HepG2 (cell line): ENCODE data around the gene BEST2. TPM values are rescaled to one million over a fixed set of nuclear protein-coding genes. Genes with fewer than 3 reads are reported as not detected.
A peak's percentile ranks its signal among the peaks of the same experiment; 100 is the strongest.

Source experiments
- ARHGAP35 ChIP-seq: sonication (generic); formaldehyde crosslinking; IDR thresholded peaks from 2 replicates; pipeline ENCODE4 v1.9.0; 2022; ENCODE audit warnings: mild to moderate bottlenecking, inconsistent platforms, moderate library complexity, missing genetic modification reagents, borderline replicate concordance
- ELK4 ChIP-seq: sonication (generic); formaldehyde crosslinking; IDR thresholded peaks from 2 replicates; pipeline ENCODE4 v1.9.0; 2021; ENCODE audit warnings: missing genetic modification reagents, borderline replicate concordance
- MTA1 ChIP-seq: sonication (generic); formaldehyde crosslinking; IDR thresholded peaks from 2 replicates; pipeline ENCODE4 v1.4.0; 2020; ENCODE audit warnings: missing genetic modification reagents, mild to moderate bottlenecking, borderline replicate concordance
- NRL ChIP-seq: sonication (generic); formaldehyde crosslinking; IDR thresholded peaks from 2 replicates; pipeline ENCODE4 v1.5.0; 2020; ENCODE audit warnings: missing genetic modification reagents, mild to moderate bottlenecking, moderate library complexity, borderline replicate concordance
- PATZ1 ChIP-seq: sonication (generic); formaldehyde crosslinking; IDR thresholded peaks from 2 replicates; pipeline ENCODE4 v1.4.0; 2020; ENCODE audit warnings: missing genetic modification reagents
- POLR2A ChIP-seq, 2 experiments: IDR thresholded peaks; 2 replicates each; pipeline ENCODE4 v1.6.1; 2011; ENCODE audit warnings: low read depth in 2 of 2, low read length in 2 of 2, mild to moderate bottlenecking in 1 of 2, moderate library complexity in 1 of 2; ENCODE audit not compliant: insufficient read depth in 1 of 2
- ZNF644 ChIP-seq: IDR thresholded peaks from 2 replicates; pipeline ENCODE4 v1.6.1; 2016; ENCODE audit warnings: low read depth
- ZNF768 ChIP-seq: sonication (generic); formaldehyde crosslinking; IDR thresholded peaks from 2 replicates; pipeline ENCODE4 v1.4.0; 2020; ENCODE audit warnings: missing genetic modification reagents
- polyA plus RNA-seq, 8 experiments: library from polyadenylated mRNA; depleted of rRNA in 3 of 8; stranded (reverse) in 7 of 8; unstranded in 1 of 8; fragments of >200 nt; fragmentation: Illumina TruSeq in 4 of 8; extraction: Trizol in 4 of 8; gene quantifications; 2 replicates each; pipeline versions ENCODE4 v1.2.1 to v1.2.3, GENCODE V29; 2011 to 2016; ENCODE audit warnings: low read depth in 4 of 8, missing spikeins in 1 of 8, mixed read lengths in 1 of 8; ENCODE audit not compliant: insufficient read depth in 1 of 8
- total RNA-seq, 5 experiments: library from RNA; depleted of rRNA; stranded (reverse); fragments of >200 nt; fragmentation: Illumina TruSeq; extraction: Trizol; gene quantifications; 2 replicates each; pipeline ENCODE4 v1.2.3, GENCODE V29; 2016; ENCODE audit warnings: low read depth in 1 of 5
- TF ChIP-seq, protein P1 (sequence below): IDR thresholded peaks from 2 replicates; pipeline ENCODE4 v1.6.1; 2016; ENCODE audit warnings: low read depth, missing genetic modification reagents, missing compliant biosample characterization
- TF ChIP-seq, protein P2 (sequence below): sonication (generic); formaldehyde crosslinking; IDR thresholded peaks from 2 replicates; pipeline ENCODE4 v1.4.0; 2020; ENCODE audit warnings: missing genetic modification reagents
- TF ChIP-seq, protein P3 (sequence below): conservative IDR thresholded peaks from 2 replicates; pipeline ENCODE4 v1.6.1; 2018; ENCODE audit warnings: missing genetic modification reagents
- TF ChIP-seq, protein P4 (sequence below): sonication (generic); formaldehyde crosslinking; IDR thresholded peaks from 2 replicates; pipeline ENCODE4 v1.5.1; 2020; ENCODE audit warnings: mild to moderate bottlenecking, missing genetic modification reagents

BEST2 gene
- total and polyA plus RNA-seq, 2 of the 13 experiments (the other 11 are each of a cell fraction or from before 2014, with no cell fraction given) = not detected

DNA sequence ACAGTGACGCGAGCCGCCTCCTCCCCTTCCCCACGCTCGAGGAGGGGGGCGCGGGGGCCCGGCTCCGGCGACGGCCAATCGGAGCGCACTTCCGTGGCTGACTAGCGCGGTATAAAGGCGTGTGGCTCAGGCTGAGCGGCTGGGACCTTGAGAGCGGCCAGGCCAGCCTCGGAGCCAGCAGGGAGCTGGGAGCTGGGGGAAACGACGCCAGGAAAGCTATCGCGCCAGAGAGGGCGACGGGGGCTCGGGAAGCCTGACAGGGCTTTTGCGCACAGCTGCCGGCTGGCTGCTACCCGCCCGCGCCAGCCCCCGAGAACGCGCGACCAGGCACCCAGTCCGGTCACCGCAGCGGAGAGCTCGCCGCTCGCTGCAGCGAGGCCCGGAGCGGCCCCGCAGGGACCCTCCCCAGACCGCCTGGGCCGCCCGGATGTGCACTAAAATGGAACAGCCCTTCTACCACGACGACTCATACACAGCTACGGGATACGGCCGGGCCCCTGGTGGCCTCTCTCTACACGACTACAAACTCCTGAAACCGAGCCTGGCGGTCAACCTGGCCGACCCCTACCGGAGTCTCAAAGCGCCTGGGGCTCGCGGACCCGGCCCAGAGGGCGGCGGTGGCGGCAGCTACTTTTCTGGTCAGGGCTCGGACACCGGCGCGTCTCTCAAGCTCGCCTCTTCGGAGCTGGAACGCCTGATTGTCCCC, 39.9 kb downstream of the BEST2 start, which contains the start of gene JUNB (continued):
- TF ChIP-seq ELK4 (no peak), POLR2A (IDR thresholded peaks at IDR 0.05; ENCODE audit: insufficient read depth in 1 of 2, low read depth in 2 of 2, low read length in 2 of 2) (peak; percentile 100), MTA1 (CRISPR knock-in tag) (no peak), ZNF644 (no peak), ZNF768 (CRISPR knock-in tag) (peak; percentile 76; the same call in 1 of the 2 replicates), NRL (no peak), PATZ1 (CRISPR knock-in tag) (peak; percentile 98), ARHGAP35 (CRISPR knock-in tag) (no peak)
- TF ChIP-seq, protein P1, sequence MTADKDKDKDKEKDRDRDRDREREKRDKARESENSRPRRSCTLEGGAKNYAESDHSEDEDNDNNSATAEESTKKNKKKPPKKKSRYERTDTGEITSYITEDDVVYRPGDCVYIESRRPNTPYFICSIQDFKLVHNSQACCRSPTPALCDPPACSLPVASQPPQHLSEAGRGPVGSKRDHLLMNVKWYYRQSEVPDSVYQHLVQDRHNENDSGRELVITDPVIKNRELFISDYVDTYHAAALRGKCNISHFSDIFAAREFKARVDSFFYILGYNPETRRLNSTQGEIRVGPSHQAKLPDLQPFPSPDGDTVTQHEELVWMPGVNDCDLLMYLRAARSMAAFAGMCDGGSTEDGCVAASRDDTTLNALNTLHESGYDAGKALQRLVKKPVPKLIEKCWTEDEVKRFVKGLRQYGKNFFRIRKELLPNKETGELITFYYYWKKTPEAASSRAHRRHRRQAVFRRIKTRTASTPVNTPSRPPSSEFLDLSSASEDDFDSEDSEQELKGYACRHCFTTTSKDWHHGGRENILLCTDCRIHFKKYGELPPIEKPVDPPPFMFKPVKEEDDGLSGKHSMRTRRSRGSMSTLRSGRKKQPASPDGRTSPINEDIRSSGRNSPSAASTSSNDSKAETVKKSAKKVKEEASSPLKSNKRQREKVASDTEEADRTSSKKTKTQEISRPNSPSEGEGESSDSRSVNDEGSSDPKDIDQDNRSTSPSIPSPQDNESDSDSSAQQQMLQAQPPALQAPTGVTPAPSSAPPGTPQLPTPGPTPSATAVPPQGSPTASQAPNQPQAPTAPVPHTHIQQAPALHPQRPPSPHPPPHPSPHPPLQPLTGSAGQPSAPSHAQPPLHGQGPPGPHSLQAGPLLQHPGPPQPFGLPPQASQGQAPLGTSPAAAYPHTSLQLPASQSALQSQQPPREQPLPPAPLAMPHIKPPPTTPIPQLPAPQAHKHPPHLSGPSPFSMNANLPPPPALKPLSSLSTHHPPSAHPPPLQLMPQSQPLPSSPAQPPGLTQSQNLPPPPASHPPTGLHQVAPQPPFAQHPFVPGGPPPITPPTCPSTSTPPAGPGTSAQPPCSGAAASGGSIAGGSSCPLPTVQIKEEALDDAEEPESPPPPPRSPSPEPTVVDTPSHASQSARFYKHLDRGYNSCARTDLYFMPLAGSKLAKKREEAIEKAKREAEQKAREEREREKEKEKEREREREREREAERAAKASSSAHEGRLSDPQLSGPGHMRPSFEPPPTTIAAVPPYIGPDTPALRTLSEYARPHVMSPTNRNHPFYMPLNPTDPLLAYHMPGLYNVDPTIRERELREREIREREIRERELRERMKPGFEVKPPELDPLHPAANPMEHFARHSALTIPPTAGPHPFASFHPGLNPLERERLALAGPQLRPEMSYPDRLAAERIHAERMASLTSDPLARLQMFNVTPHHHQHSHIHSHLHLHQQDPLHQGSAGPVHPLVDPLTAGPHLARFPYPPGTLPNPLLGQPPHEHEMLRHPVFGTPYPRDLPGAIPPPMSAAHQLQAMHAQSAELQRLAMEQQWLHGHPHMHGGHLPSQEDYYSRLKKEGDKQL = peak; percentile 82; the same call in 1 of the 2 replicates
- TF ChIP-seq, protein P2, sequence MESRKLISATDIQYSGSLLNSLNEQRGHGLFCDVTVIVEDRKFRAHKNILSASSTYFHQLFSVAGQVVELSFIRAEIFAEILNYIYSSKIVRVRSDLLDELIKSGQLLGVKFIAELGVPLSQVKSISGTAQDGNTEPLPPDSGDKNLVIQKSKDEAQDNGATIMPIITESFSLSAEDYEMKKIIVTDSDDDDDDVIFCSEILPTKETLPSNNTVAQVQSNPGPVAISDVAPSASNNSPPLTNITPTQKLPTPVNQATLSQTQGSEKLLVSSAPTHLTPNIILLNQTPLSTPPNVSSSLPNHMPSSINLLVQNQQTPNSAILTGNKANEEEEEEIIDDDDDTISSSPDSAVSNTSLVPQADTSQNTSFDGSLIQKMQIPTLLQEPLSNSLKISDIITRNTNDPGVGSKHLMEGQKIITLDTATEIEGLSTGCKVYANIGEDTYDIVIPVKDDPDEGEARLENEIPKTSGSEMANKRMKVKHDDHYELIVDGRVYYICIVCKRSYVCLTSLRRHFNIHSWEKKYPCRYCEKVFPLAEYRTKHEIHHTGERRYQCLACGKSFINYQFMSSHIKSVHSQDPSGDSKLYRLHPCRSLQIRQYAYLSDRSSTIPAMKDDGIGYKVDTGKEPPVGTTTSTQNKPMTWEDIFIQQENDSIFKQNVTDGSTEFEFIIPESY (CRISPR knock-in tag) = no peak
- TF ChIP-seq, protein P3, sequence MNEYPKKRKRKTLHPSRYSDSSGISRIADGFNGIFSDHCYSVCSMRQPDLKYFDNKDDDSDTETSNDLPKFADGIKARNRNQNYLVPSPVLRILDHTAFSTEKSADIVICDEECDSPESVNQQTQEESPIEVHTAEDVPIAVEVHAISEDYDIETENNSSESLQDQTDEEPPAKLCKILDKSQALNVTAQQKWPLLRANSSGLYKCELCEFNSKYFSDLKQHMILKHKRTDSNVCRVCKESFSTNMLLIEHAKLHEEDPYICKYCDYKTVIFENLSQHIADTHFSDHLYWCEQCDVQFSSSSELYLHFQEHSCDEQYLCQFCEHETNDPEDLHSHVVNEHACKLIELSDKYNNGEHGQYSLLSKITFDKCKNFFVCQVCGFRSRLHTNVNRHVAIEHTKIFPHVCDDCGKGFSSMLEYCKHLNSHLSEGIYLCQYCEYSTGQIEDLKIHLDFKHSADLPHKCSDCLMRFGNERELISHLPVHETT = peak; percentile 36; the same call in 1 of the 2 replicates
- TF ChIP-seq, protein P4, sequence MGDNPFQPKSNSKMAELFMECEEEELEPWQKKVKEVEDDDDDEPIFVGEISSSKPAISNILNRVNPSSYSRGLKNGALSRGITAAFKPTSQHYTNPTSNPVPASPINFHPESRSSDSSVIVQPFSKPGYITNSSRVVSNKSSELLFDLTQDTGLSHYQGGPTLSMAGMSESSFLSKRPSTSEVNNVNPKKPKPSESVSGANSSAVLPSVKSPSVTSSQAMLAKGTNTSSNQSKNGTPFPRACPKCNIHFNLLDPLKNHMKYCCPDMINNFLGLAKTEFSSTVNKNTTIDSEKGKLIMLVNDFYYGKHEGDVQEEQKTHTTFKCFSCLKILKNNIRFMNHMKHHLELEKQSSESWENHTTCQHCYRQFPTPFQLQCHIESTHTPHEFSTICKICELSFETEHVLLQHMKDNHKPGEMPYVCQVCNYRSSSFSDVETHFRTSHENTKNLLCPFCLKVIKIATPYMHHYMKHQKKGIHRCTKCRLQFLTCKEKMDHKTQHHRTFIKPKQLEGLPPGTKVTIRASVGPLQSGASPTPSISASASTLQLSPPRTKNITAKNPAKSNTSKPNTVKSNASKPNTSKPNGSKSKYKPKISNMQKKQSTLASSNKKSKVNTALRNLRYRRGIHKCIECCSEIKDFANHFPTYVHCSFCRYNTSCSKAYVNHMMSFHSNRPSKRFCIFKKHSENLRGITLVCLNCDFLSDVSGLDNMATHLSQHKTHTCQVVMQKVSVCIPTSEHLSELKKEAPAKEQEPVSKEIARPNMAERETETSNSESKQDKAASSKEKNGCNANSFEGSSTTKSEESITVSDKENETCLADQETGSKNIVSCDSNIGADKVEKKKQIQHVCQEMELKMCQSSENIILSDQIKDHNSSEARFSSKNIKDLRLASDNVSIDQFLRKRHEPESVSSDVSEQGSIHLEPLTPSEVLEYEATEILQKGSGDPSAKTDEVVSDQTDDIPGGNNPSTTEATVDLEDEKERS (CRISPR knock-in tag) = no peak
